ENCODE data around the gene AKAP13. TPM values are rescaled to one million over a fixed set of nuclear protein-coding genes. Genes with fewer than 3 reads are reported as not detected.
A peak's percentile ranks its signal among the peaks of the same experiment; 100 is the strongest.

The AKAP13 gene
- total RNA-seq, 4 donors from 2014 or later: 332 to 362 (median 351) TPM

GRCh38 chr15:85555875-85556617, 175.6 kb downstream of the AKAP13 start:
- WGBS, 2 donors: 85 to 87% methylated on average over 5 of the region's 5 CpGs
- H3K4me3 ChIP-seq: no peak overlapping the region
- H3K9me3 ChIP-seq: no peaks in the 10 kb centered on the region
- peaks cover 0 to 17% (median 0%) of the 10 kb centered on the region in 4 donors for H3K4me1 ChIP-seq
- H3K27ac ChIP-seq: no peak overlapping the region
- TF ChIP-seq EP300 (IDR thresholded peaks at IDR 0.05) (no peak), POLR2A (IDR thresholded peaks at IDR 0.05) (no peak), CTCF (IDR thresholded peaks at IDR 0.05) (no peak)
- DNase-seq (ENCODE audit: low spot score in 2 of 2): no peak
- peaks cover 0 to 5% (median 0%) of the 10 kb centered on the region in 3 donors for H3K36me3 ChIP-seq
- no peaks in the 10 kb centered on the region for H3K27me3 ChIP-seq

GRCh38 chr15:85556618-85556895, 176.2 kb downstream of the AKAP13 start:
- 97 to 100% methylated on average over 2 of the region's 2 CpGs for WGBS, 2 donors
- no peaks in the 10 kb centered on the region for H3K27me3 ChIP-seq
- H3K27ac ChIP-seq: no peak overlapping the region
- peaks cover 0 to 17% (median 0%) of the 10 kb centered on the region in 4 donors for H3K4me1 ChIP-seq
- H3K4me3 ChIP-seq: no peak overlapping the region
- no peak for DNase-seq (ENCODE audit: low spot score in 2 of 2)
- no peaks in the 10 kb centered on the region for H3K9me3 ChIP-seq
- TF ChIP-seq CTCF (IDR thresholded peaks at IDR 0.05) (no peak), EP300 (IDR thresholded peaks at IDR 0.05) (no peak), POLR2A (IDR thresholded peaks at IDR 0.05) (no peak)
- peaks cover 0 to 5% (median 0%) of the 10 kb centered on the region in 3 donors for H3K36me3 ChIP-seq

- Histone ChIP-seq H3K27ac (no peak overlapping the region), H3K9me3 (no peaks in the 10 kb centered on the region), H3K36me3 (peaks cover 0 to 5% (median 0%) of the 10 kb centered on the region in 3 donors), H3K4me3 (no peak overlapping the region), H3K27me3 (no peaks in the 10 kb centered on the region), H3K4me1 (peaks cover 0 to 17% (median 0%) of the 10 kb centered on the region in 4 donors)
- 77 to 90% methylated on average over 6 of the region's 6 CpGs for WGBS, 2 donors
- TF ChIP-seq EP300 (IDR thresholded peaks at IDR 0.05) (no peak), POLR2A (IDR thresholded peaks at IDR 0.05) (no peak), CTCF (IDR thresholded peaks at IDR 0.05) (no peak)
- no peak for DNase-seq (ENCODE audit: low spot score in 2 of 2)
These were observed 177.0 kb downstream of the AKAP13 start for GRCh38 chr15:85557385-85557784.

- H3K27me3 ChIP-seq: no peaks in the 10 kb centered on the region
- H3K36me3 ChIP-seq: peaks cover 0 to under 1% (median 0%) of the 10 kb centered on the region in 3 donors
- H3K4me1 ChIP-seq: peaks cover 0 to 28% (median 2%) of the 10 kb centered on the region in 4 donors
- 31 to 36% methylated on average over 5 of the region's 5 CpGs for WGBS, 2 donors
- peak overlapping the region in 2 of 4 donors; percentile 59 to 67 for H3K27ac ChIP-seq
- no peak for DNase-seq (ENCODE audit: low spot score in 2 of 2)
- no peaks in the 10 kb centered on the region for H3K9me3 ChIP-seq
- no peak for TF ChIP-seq POLR2A (IDR thresholded peaks at IDR 0.05)
- TF ChIP-seq EP300 (IDR thresholded peaks at IDR 0.05): no peak
- TF ChIP-seq CTCF (IDR thresholded peaks at IDR 0.05): no peak
- H3K4me3 ChIP-seq: no peak overlapping the region
These were observed 178.4 kb downstream of the AKAP13 start for GRCh38 chr15:85558848-85559247.

GRCh38 chr15:85559530-85559929, 179.1 kb downstream of the AKAP13 start:
- no peaks in the 10 kb centered on the region for H3K36me3 ChIP-seq
- no peak for DNase-seq (ENCODE audit: low spot score in 2 of 2)
- 85 to 92% methylated on average over 7 of the region's 7 CpGs for WGBS, 2 donors

More at GRCh38 chr15:85559530-85559929, 179.1 kb downstream of the AKAP13 start:
- Histone ChIP-seq H3K27me3 (no peaks in the 10 kb centered on the region), H3K4me3 (no peak overlapping the region), H3K9me3 (no peaks in the 10 kb centered on the region), H3K4me1 (peaks cover 0 to 33% (median 2%) of the 10 kb centered on the region in 4 donors), H3K27ac (peak overlapping the region in 2 of 4 donors; percentile 59 to 67)
- TF ChIP-seq POLR2A (IDR thresholded peaks at IDR 0.05) (no peak), EP300 (IDR thresholded peaks at IDR 0.05) (no peak), CTCF (IDR thresholded peaks at IDR 0.05) (no peak)
